H1 (cell line): Measurements from ENCODE around the gene TWIST1. TPM values are rescaled to one million over a fixed set of nuclear protein-coding genes. Genes with fewer than 3 reads are reported as not detected.

Source experiments
- CTCF ChIA-PET: fragments of 300-600 bp; sonication (Branson Sonifier 250); formaldehyde crosslinking; loops from one replicate; lab custom pipeline; 2021; ENCODE audit not compliant: partially characterized antibody; lab: Charles Lee
- POLR2A ChIA-PET: fragments of 300-600 bp; sonication (Branson Sonifier 250); formaldehyde crosslinking; loops from one replicate; lab custom pipeline; 2021; ENCODE audit warnings: inconsistent platforms; ENCODE audit not compliant: partially characterized antibody; lab: Charles Lee
- DNase-seq, 2 experiments: peaks; one replicate each; pipeline versions ENCODE4 v3.0.0 to v3.0.0-alpha.2; 2010 to 2022; ENCODE audit warnings: low spot score in 2 of 2, low read depth in 1 of 2, mixed read lengths in 1 of 2
- FAIRE-seq: peaks from 2 replicates; lab custom pipeline; 2011; peaks lifted over from hg19 to GRCh38; lab: Jason Lieb, UNC
- H2AFZ ChIP-seq: 2 replicates; pipeline ENCODE4 v1.8.1; 2012; ENCODE audit warnings: low read length, inconsistent platforms
- H2AK5ac ChIP-seq: 2 replicates; pipeline ENCODE4 v1.6.1; 2013; ENCODE audit warnings: low read depth, low read length
- H2BK120ac ChIP-seq: replicated peaks from 2 replicates; pipeline ENCODE3; 2013; ENCODE audit warnings: low read depth, low read length, inconsistent platforms
- H2BK12ac ChIP-seq: 2 replicates; pipeline ENCODE4 v1.6.1; 2013; ENCODE audit warnings: low read depth, low read length
- H2BK15ac ChIP-seq: 2 replicates; pipeline ENCODE4 v1.6.1; 2013; ENCODE audit warnings: low read length
- H2BK20ac ChIP-seq: 2 replicates; pipeline ENCODE4 v1.6.1; 2013; ENCODE audit warnings: low read length
- H2BK5ac ChIP-seq: 2 replicates; pipeline ENCODE4 v1.6.1; 2013; ENCODE audit warnings: low read depth, low read length
- H3K14ac ChIP-seq: 2 replicates; pipeline ENCODE4 v1.6.1; 2013; ENCODE audit warnings: inconsistent platforms; ENCODE audit not compliant: insufficient read length
- H3K18ac ChIP-seq: 2 replicates; pipeline ENCODE4 v1.6.1; 2013; ENCODE audit warnings: low read length; ENCODE audit errors: extremely low read depth
- H3K23ac ChIP-seq: 2 replicates; pipeline ENCODE4 v1.6.1; 2013; ENCODE audit warnings: inconsistent platforms; ENCODE audit not compliant: insufficient read length
- H3K23me2 ChIP-seq: 2 replicates; pipeline ENCODE4 v1.6.1; 2013; ENCODE audit warnings: low read depth, low read length
- H3K27ac ChIP-seq: 2 replicates; pipeline ENCODE4 v1.6.1; 2011; ENCODE audit warnings: low read depth, low read length, inconsistent platforms
- H3K27me3 ChIP-seq, 4 experiments: replicated peaks in 1 of 4; 1 replicate in 1 of 4; 2 replicates in 3 of 4; pipeline versions ENCODE4 v1.6.1 to v1.8.1; 2011 to 2013; ENCODE audit warnings: low read length in 3 of 4, mild to moderate bottlenecking in 3 of 4, inconsistent platforms in 2 of 4, mixed read lengths in 2 of 4, moderate library complexity in 1 of 4; ENCODE audit not compliant: control insufficient read depth in 3 of 4, insufficient read depth in 3 of 4; ENCODE audit errors: extremely low read depth in 1 of 4
- H3K36me3 ChIP-seq, 4 experiments: 2 replicates each; pipeline versions ENCODE4 v1.6.1 to v1.8.1; 2011 to 2013; ENCODE audit warnings: mild to moderate bottlenecking in 4 of 4, low read length in 3 of 4, moderate library complexity in 2 of 4, control low read depth in 1 of 4, inconsistent platforms in 1 of 4; ENCODE audit not compliant: insufficient read depth in 4 of 4, control insufficient read depth in 2 of 4
- H3K4ac ChIP-seq: replicated peaks from 2 replicates; pipeline ENCODE3; 2013; ENCODE audit warnings: low read length, low read depth, mixed read lengths, inconsistent platforms; ENCODE audit not compliant: insufficient read length
- H3K4me1 ChIP-seq, 4 experiments: replicated peaks in 1 of 4; 1 replicate in 1 of 4; 2 replicates in 3 of 4; pipeline versions ENCODE4 v1.6.1 to v1.8.1; 2011 to 2013; ENCODE audit warnings: low read length in 3 of 4, inconsistent platforms in 2 of 4, mixed read lengths in 1 of 4; ENCODE audit not compliant: insufficient read depth in 4 of 4, control insufficient read depth in 3 of 4
- H3K4me2 ChIP-seq, 2 experiments: 2 replicates each; pipeline versions ENCODE4 v1.6.1 to v1.8.1; 2011 to 2013; ENCODE audit warnings: low read depth in 2 of 2, low read length in 2 of 2, control low read depth in 1 of 2, inconsistent platforms in 1 of 2, mild to moderate bottlenecking in 1 of 2; ENCODE audit not compliant: insufficient read depth in 1 of 2
- H3K4me3 ChIP-seq, 4 experiments: fragments of 200-600, 300-600 bp in 1 of 4; sonication (generic), shearing (Covaris generic), sonication (Bioruptor Twin) in 1 of 4; 2 replicates each; pipeline versions ENCODE4 v1.5.1 to v1.8.1; 2011 to 2016; ENCODE audit warnings: low read length in 4 of 4, low read depth in 3 of 4, control low read depth in 2 of 4, inconsistent platforms in 2 of 4, mild to moderate bottlenecking in 2 of 4, mixed read lengths in 1 of 4, moderate library complexity in 1 of 4; ENCODE audit not compliant: insufficient read depth in 2 of 4; ENCODE audit errors: extremely low read depth in 1 of 4
- H3K56ac ChIP-seq: replicated peaks from 2 replicates; pipeline ENCODE3; 2013; ENCODE audit warnings: low read depth, mild to moderate bottlenecking, mixed read lengths, low read length, inconsistent platforms; ENCODE audit not compliant: insufficient read length
- H3K79me1 ChIP-seq: 2 replicates; pipeline ENCODE4 v1.6.1; 2013; ENCODE audit warnings: low read depth, low read length, control low read depth
- H3K79me2 ChIP-seq, 2 experiments: 2 replicates each; pipeline versions ENCODE4 v1.6.1 to v1.8.1; 2012 to 2013; ENCODE audit warnings: low read length in 2 of 2, mild to moderate bottlenecking in 2 of 2, inconsistent platforms in 1 of 2; ENCODE audit not compliant: insufficient read depth in 2 of 2, control insufficient read depth in 1 of 2
- H3K9ac ChIP-seq, 4 experiments: replicated peaks in 1 of 4; 1 replicate in 1 of 4; 2 replicates in 3 of 4; pipeline versions ENCODE4 v1.6.1 to v1.8.1; 2011 to 2013; ENCODE audit warnings: low read depth in 3 of 4, low read length in 3 of 4, control low read depth in 2 of 4, mild to moderate bottlenecking in 2 of 4, moderate library complexity in 2 of 4, inconsistent platforms in 1 of 4; ENCODE audit errors: extremely low read depth in 1 of 4
- H3K9me3 ChIP-seq, 2 experiments: 2 replicates each; pipeline versions ENCODE4 v1.6.1 to v1.8.1; 2012 to 2013; ENCODE audit warnings: mild to moderate bottlenecking in 2 of 2, moderate library complexity in 2 of 2, control low read depth in 1 of 2, inconsistent platforms in 1 of 2, low read depth in 1 of 2, low read length in 1 of 2, mixed read lengths in 1 of 2; ENCODE audit not compliant: insufficient read depth in 2 of 2
- H4K20me1 ChIP-seq, 2 experiments: replicated peaks in 1 of 2; 2 replicates each; pipeline versions ENCODE3 to v1.8.1; 2011 to 2013; ENCODE audit warnings: inconsistent platforms in 2 of 2, low read length in 2 of 2, mild to moderate bottlenecking in 1 of 2; ENCODE audit not compliant: insufficient read depth in 2 of 2, control insufficient read depth in 1 of 2
- H4K5ac ChIP-seq: 2 replicates; pipeline ENCODE4 v1.6.1; 2013; ENCODE audit warnings: low read length, low read depth, mixed read lengths, inconsistent platforms; ENCODE audit not compliant: insufficient read length
- H4K8ac ChIP-seq: 2 replicates; pipeline ENCODE4 v1.8.0; 2013; ENCODE audit warnings: mild to moderate bottlenecking, moderate library complexity, low read length, inconsistent platforms; ENCODE audit not compliant: insufficient read depth; ENCODE audit errors: extremely low read depth
- H4K91ac ChIP-seq: replicated peaks from 2 replicates; pipeline ENCODE3; 2013; ENCODE audit warnings: low read length, mixed read lengths, inconsistent platforms; ENCODE audit not compliant: insufficient read length
- ATF3 ChIP-seq: IDR thresholded peaks from 2 replicates; pipeline ENCODE4 v1.6.1; 2011; ENCODE audit warnings: low read depth, mild to moderate bottlenecking, low read length; ENCODE audit not compliant: insufficient read depth
- HDAC2 ChIP-seq, 2 experiments: fragments of 300-600 bp in 1 of 2; sonication (generic) in 1 of 2; IDR thresholded peaks; 2 replicates each; pipeline ENCODE4 v1.6.1; 2011 to 2012; ENCODE audit warnings: low read depth in 2 of 2, low read length in 2 of 2, mild to moderate bottlenecking in 2 of 2, moderate library complexity in 2 of 2, borderline replicate concordance in 1 of 2, inconsistent platforms in 1 of 2
- RNF2 ChIP-seq: fragments of 200-900, 300-1000 bp; sonication (generic); IDR thresholded peaks from 2 replicates; pipeline ENCODE4 v1.7.1; 2016; ENCODE audit warnings: borderline replicate concordance, low read depth, mild to moderate bottlenecking, antibody characterized with exemption, low read length; ENCODE audit not compliant: poor library complexity, severe bottlenecking; ENCODE audit errors: missing control alignments
- WGBS, 2 experiments: shearing (Covaris generic) in 1 of 2; methylation state at CpG; one replicate each; pipeline versions ENCODE4 v1.1.6 to v1.1.7; 2013 to 2015; ENCODE audit warnings: low lambda C conversion rate in 2 of 2, mixed read lengths in 2 of 2, inconsistent platforms in 1 of 2, low coverage in 1 of 2, missing lambda C conversion rate in 1 of 2; ENCODE audit not compliant: insufficient replicate concordance in 2 of 2, insufficient coverage in 1 of 2, insufficient read length in 1 of 2; ENCODE audit errors: extremely low coverage in 1 of 2, missing lambda C conversion rate in 1 of 2; 5-methylcytosine and 5-hydroxymethylcytosine counted together
- polyA plus RNA-seq, 7 experiments: library from polyadenylated mRNA; depleted of rRNA in 3 of 7; stranded (reverse) in 5 of 7; unstranded in 2 of 7; fragments of >200 nt in 5 of 7; fragments of 200-250 nt in 2 of 7; gene quantifications; 1 replicate in 5 of 7; 2 replicates in 1 of 7; 4 replicates in 1 of 7; pipeline versions ENCODE4 v1.2.1 to v1.2.3, GENCODE V29; 2011 to 2013; ENCODE audit warnings: missing spikeins in 2 of 7, mixed read lengths in 2 of 7
- total RNA-seq: library from RNA; stranded (reverse); fragmentation: NEBNext Ultra II Directional; extraction: Animal tissue kit (Norgen Biotek cat#: 25700); gene quantifications from 2 replicates; pipeline ENCODE4 v1.2.1, GENCODE V29; 2021

TWIST1 gene
- total and polyA plus RNA-seq, 2 of the 8 experiments (the other 6 are each of a cell fraction or from before 2014, with no cell fraction given), result 0.29 to 0.52 TPM

- Histone ChIP-seq H2AK5ac (no peak overlapping the region), H3K9ac (no peak overlapping the region), H3K23me2 (peaks cover 15% of the 10 kb centered on the region; the same call in 1 of the 2 replicates), H3K14ac (no peak overlapping the region), H3K36me3 (no peaks in the 10 kb centered on the region), H4K20me1 (peaks cover 0 to 7% of the 10 kb centered on the region in 2 experiments), H3K4ac (no peak overlapping the region), H2BK12ac (no peak overlapping the region), H2BK15ac (no peak overlapping the region), H3K79me2 (no peaks in the 10 kb centered on the region), H3K27ac (no peak overlapping the region), H4K8ac (no peak overlapping the region), H3K9me3 (no peaks in the 10 kb centered on the region), H3K18ac (no peak overlapping the region), H3K4me2 (peak overlapping the region; percentile 98 to 100), H2BK20ac (no peak overlapping the region), H3K4me1 (peaks cover 5 to 17% (median 14%) of the 10 kb centered on the region in 4 experiments), H2BK120ac (no peak overlapping the region), H3K56ac (no peak overlapping the region), H3K79me1 (no peaks in the 10 kb centered on the region), H3K27me3 (peaks cover 45 to 73% (median 65%) of the 10 kb centered on the region in 4 experiments), H4K5ac (no peak overlapping the region), H2AFZ (no peak overlapping the region), H3K23ac (no peak overlapping the region), H3K4me3 (peak overlapping the region in 2 of 4 experiments; percentile 3 to 69; a peak in 4 of 8 replicates), H2BK5ac (no peak overlapping the region), H4K91ac (no peak overlapping the region)
- FAIRE-seq (no peak), DNase-seq (no peak)
- WGBS, 2 experiments, result 4% methylated on average over 8 of the region's 8 CpGs; no CpG with 5 or more reads in 1 of the 2 experiments
- ChIA-PET POLR2A (interaction anchor here (1.5 to 4.9 kb wide), 3 partner anchors 12 to 26 kb away, joined by 5 to 41 read pairs (median 7); partner anchors contain the start of gene FERD3L), CTCF (interaction anchor here (0.6 to 8.2 kb wide), 12 partner anchors 11 to 339 kb away, joined by 3 to 72 read pairs (median 3); partner anchors contain the start of gene FERD3L)
- peak; percentile 6 for TF ChIP-seq RNF2
- TF ChIP-seq HDAC2 (IDR thresholded peaks at IDR 0.05; ENCODE audit: borderline replicate concordance in 1 of 2, low read depth in 2 of 2, low read length in 2 of 2), result no peak
- TF ChIP-seq ATF3, result no peak
Measured at GRCh38 chr7:19119372-19119771, 1.9 kb upstream of the TWIST1 start.
